LoVo (cell line): Measurements from ENCODE around the gene GLMP.
A peak's percentile ranks its signal among the peaks of the same experiment; 100 is the strongest.

Experiments
- DNase-seq: peaks from one replicate; pipeline ENCODE4 v3.0.0-alpha.2; 2016; ENCODE audit warnings: low spot score

Gene GLMP

GRCh38 chr1:156247460-156248322, 47.8 kb downstream of the GLMP start, which contains the start of gene PAQR6:
Gene PAQR6 (minus strand): TSS chr1:156248056. CDS start chr1:156246731, 1,325 bp downstream.
- DNase-seq = no peak

- peak; percentile 32 for DNase-seq
Measured at GRCh38 chr1:156246781-156247459, 48.6 kb downstream of the GLMP start.

GRCh38 chr1:156246241-156246780, 49.2 kb downstream of the GLMP start:
- no peak for DNase-seq

- DNase-seq = no peak
Measured at GRCh38 chr1:156245451-156246232, 49.8 kb downstream of the GLMP start.

- no peak for DNase-seq
Measured at GRCh38 chr1:156244712-156245111, 50.8 kb downstream of the GLMP start.

GRCh38 chr1:156244126-156244525, 51.4 kb downstream of the GLMP start:
- DNase-seq = no peak

GRCh38 chr1:156242738-156243137, 52.7 kb downstream of the GLMP start:
- DNase-seq = no peak
